Activated T-cell treated with anti-CD3 and anti-CD28 coated beads for 4 hours (primary cell): Measurements from ENCODE around the gene UGT1A5.

ENCODE experiments used
- DNase-seq: peaks from one replicate; pipeline ENCODE4 v3.0.0-alpha.2; 2020

The UGT1A5 gene

DNA sequence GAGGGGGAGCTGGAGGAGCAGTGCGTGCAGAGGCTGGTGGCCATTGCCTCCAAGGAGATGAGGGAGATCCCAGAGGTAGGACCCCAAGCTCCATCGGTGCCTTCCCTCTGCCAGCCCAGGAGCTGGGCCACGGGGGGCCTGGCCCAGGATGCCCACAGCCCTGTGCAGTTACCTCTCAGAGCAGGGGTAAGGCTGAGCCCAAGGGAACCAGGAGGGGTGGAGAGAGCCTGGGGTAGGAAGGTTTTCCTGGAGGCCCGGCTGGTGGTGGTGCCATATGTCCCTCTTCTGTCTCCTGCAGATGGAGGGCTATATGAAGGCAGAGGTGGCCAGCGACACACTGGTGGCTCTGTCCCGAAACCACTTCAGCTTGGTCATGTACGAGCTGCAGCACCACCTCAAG lies 76.8 kb downstream of the UGT1A5 start:
- DNase-seq = no peak

GRCh38 chr2:233791151-233791882 lies 78.6 kb downstream of the UGT1A5 start:
- DNase-seq = no peak

- DNase-seq = no peak
Observed at GRCh38 chr2:233791883-233792329, 79.2 kb downstream of the UGT1A5 start.

GRCh38 chr2:233792720-233793119 lies 80.0 kb downstream of the UGT1A5 start:
- DNase-seq = no peak

DNA sequence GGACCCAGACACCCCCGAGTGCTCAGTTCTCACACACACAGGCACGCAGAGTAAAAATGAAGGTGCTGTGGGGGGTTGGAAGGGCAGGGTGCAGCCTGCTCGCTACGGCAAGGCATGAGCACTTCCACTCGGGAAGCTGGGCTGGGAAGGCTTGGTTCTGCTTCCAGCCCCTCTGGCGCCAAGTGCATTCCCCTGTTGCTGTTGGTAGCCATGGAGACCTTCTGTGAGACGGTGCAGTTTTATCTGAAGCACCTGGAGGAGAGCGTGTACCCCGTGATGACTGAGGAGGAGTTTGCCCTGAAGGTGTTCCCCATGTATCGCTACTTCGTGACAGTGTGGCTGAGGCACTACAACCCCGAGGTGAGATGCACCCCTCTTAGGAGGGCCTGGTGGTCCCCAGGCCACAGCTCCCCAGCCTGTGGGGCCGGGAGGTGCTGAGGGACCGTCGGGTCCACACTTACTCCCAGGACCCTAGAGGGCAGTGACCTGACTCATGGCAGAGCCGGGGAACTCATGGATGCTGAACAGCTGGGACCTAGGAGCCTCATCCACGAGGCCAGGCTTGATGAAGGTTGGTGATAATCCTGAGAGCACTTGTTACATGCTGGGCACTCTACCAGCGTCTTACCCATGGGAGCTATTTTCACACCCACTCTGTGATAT lies 80.9 kb downstream of the UGT1A5 start:
- no peak for DNase-seq

- no peak for DNase-seq
Observed at GRCh38 chr2:233794128-233794658, 81.5 kb downstream of the UGT1A5 start.

GRCh38 chr2:233795735-233796171 lies 83.0 kb downstream of the UGT1A5 start:
- no peak for DNase-seq

DNA sequence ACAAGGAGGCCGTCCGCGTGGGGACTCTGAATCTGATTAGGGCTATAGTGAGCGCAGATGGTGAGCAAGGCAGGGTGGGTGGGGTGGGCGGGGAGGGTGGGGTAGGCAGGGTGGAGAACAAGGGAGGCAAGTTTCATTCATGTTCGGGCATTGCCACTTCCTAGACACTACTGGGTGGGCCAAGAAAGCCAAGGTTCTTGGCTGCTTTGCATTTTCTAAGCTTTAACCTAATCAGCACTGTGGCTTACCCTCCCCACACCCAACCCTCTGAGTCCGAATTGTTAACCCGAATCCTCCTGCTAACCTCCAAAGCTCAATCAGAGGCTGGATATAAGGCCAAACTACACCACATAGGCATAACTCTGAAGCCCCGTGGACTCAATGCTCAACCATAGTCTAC lies 83.5 kb downstream of the UGT1A5 start:
- DNase-seq = no peak

DNA sequence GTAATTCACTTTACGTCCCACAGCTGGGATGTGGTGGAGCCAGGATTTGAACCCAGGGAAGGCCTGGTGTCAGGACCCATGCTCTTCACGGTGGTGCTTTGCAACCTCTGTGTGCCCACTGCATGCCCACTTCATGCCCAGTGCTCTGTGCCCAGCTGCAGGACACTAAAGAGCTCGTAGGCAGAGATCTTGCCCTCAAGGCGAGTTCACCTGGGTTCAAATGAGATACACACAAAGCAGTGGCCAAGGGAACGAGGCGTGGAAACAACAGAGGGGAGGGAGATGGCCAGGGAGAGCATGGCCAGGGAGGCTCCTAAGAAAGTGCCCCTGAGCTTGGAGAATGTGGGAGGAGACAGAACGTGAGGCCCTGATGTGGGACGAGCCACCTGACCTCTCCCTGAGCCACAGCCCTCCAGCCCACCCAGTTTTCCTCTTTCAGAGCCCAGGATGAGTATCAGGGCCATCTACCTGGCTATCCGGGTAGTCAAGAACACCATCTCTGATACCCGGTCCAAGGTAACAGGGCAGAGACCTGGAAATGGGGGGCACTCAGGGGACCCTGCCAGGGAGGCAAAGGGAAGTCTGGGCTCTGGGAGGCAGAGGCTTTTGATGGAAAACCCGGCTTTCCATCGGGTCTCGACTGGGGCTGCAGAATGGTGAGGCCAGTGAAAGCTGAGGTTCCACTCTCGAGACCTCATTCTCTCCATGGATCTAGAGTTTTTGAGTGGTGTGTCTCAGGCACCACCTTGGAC lies 85.8 kb downstream of the UGT1A5 start:
- no peak for DNase-seq

DNA sequence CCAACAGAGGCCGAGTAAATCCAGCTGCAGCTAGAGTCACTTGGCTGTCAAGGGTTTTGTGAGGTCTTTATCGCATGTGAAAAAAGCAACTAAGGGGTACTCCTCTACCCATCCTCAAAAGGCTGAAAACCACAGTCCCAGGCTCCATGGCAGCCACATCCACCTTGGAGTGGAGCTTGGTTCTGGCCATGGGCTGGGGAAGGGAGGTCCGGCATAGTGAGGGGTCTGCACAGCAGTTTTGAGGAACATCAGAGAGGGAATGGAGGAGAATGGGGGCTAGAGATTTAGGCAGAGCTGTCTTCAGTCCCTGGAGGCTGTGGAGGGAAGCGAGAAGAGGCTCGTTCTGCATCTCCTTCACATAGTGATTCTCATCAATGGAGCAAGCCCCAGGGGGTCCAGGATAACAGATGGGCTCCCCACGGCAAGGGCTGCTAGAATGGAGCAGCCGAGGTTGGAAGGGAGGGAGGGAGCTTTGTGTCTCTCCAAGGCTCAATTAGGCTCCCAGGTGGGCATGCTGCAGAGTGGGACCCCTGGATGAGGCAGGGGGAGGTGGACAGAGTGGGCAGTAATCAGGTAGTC lies 86.5 kb downstream of the UGT1A5 start:
- DNase-seq = no peak

DNA sequence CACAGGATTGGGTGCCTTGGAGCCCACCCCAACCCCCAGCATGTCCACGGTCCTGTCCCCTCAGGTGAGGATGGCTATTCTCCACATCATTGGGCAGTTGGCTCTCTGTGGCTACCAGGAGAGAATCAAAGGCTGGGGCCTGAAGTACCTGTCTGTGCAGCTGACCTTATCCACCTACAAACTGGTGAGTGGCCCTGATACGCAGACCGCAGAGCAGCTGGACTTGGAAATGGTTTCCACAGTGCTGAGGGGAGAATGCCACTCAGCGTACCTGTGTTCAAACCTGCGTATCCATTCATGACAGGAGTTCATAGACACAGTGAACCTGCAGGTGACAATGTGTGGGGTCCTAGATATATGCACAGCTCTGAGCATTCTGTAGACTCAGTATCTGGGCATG lies 87.0 kb downstream of the UGT1A5 start:
- no peak for DNase-seq

- no peak for DNase-seq
Observed at GRCh38 chr2:233800208-233800607, 87.5 kb downstream of the UGT1A5 start.

- DNase-seq = no peak
Observed at GRCh38 chr2:233801357-233802131, 88.8 kb downstream of the UGT1A5 start.

DNA sequence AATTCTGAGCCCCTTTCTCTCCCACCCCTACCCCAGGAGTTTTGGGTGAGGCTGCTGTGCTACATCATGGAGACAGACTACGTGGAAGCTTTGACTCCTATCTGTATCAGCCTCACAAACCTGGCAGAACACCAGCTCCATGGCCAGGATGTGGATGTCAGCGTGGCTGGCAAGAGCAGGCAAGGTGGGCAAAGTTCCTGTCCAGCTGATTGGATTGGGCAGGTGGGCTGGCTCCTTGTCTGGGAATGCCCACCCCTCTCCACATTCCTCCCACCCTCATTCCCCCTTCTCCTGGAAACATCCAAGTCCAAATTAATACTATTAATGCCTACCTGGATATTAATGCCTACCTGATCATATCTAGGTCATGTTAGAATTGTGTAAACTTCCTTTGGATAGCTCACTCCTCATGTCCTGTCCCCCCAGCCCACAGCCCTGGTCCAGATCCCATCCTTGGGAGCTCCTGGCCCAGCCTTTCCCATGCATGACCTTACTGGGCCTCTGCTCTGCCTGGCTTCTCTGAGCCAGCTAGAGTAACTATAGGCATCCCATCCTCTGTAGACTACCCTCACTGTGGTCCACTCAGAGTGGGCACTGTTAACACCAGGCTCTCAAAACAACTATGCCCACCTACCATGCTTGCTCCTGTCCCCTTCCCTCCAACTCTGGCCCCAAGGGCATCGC lies 89.6 kb downstream of the UGT1A5 start:
- no peak for DNase-seq

- no peak for DNase-seq
Observed at GRCh38 chr2:233803292-233803911, 90.7 kb downstream of the UGT1A5 start.

DNA sequence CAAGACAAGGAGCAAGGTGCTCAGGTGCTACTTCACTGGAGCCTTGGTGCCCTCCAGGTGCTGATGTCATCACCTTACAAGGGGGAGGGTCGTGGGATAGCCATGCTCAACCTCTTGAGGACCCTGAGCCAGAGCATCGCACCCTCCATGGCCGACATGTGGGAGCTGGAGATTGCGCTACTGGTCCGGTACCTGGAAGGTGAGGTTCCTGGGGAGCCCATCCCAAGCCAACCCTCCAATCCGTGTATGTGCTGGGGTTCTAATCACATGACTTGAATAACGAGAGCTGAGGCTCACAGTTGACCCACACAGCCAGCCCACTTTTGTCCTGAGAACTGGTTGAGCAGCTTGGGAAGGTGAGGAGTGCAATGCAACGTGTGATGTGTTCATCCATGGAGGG lies 91.3 kb downstream of the UGT1A5 start:
- no peak for DNase-seq

- no peak for DNase-seq
Observed at GRCh38 chr2:233807215-233807865, 94.6 kb downstream of the UGT1A5 start.

DNA sequence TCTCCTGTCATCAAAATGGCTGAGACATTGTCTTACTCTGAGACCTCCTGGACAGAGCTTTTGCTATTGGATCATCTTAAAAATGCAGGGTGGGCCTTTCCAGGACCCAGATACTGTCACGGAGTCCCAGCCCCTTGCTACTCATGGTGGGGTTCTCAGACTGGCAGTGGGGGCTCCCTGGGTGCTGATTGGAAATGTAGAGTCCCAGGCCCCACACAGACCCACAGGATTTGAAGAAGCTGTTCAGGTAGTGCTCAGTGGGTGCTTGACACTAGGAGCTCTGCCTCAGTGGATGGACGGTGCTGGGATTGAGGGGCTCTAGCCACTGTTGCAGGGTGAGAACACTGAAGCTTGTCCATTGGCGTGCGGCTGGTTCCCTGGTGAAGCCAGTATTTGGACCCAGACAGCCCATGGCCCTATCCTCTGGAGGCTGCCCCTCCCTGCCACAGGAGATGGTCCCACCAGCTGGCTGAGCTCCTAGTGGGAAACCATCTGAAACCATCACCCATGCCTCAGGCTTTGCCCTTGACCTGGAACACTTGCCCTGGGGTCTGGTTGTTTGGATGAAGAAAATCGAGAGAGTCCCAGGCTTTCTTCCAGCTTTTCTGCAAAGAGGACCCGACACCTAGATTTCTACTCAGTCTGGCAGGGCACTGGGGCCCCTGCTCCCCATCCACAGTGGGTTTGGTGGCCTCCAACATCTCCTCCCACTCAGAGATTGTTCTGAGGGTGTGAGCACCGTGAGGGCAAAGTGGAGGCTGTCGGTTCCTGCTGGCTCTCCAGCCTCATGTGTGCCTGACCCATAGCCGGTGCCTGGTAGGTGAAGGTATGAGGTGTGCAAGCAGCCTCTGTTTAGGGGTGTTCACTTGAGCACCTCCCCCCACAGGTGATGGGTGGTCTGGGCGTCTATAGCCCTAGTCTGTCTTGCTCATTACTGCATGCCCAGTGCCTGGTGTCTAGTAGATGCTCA lies 95.5 kb downstream of the UGT1A5 start:
- DNase-seq = no peak

- no peak for DNase-seq
Observed at GRCh38 chr2:233810385-233810784, 97.7 kb downstream of the UGT1A5 start.
